HepG2 (cell line): ENCODE measurements around the gene DOHH. TPM values are rescaled to one million over a fixed set of nuclear protein-coding genes. Genes with fewer than 3 reads are reported as not detected.

Experiments
- ATAC-seq: fragments of 200-7000 bp; cut with Tn5 transposase; 3 replicates; pipeline ENCODE4 v1.9.1; 2020; ENCODE audit warnings: mild to moderate bottlenecking, moderate library complexity
- BruUV-seq: library from RNA; stranded (reverse); fragments of 400-500 nt; replicated peaks from 2 replicates; lab custom pipeline; 2021; lab: Mats Ljungman, UMichigan
- CTCF ChIA-PET: fragments of 300-600 bp; formaldehyde crosslinking; extraction: SDS; loops from one replicate; lab custom pipeline; 2021; ENCODE audit warnings: low total read pairs, inconsistent platforms, low intra/inter-chr PET ratio; lab: Yijun Ruan, JAX
- POLR2A ChIA-PET: fragments of 350-600 bp; sonication (Branson Sonifier 250); formaldehyde crosslinking; loops from one replicate; lab custom pipeline; 2020; ENCODE audit warnings: antibody characterized with exemption, inconsistent platforms; lab: Yijun Ruan, JAX
- DNase-seq: peaks from one replicate; pipeline ENCODE4 v3.0.0-alpha.2; 2015; ENCODE audit warnings: low spot score
- FAIRE-seq: peaks from 3 replicates; lab custom pipeline; 2011; peaks lifted over from hg19 to GRCh38; lab: Jason Lieb, UNC
- H2AFZ ChIP-seq: one replicate; pipeline ENCODE4 v1.6.1; 2011; ENCODE audit warnings: low read length, inconsistent platforms
- H3K27ac ChIP-seq: fragments of 300-600 bp; 3 replicates; pipeline ENCODE4 v1.8.0; 2011; ENCODE audit warnings: mixed run types, mild to moderate bottlenecking, mixed read lengths, low read length, inconsistent platforms; ENCODE audit not compliant: insufficient read depth; ENCODE audit errors: extremely low read length
- H3K27me3 ChIP-seq, 2 experiments: fragments of 200-600 bp in 1 of 2; 2 replicates in 1 of 2; 3 replicates in 1 of 2; pipeline versions ENCODE4 v1.6.0 to v1.8.0; 2011; ENCODE audit warnings: low read length in 2 of 2, mild to moderate bottlenecking in 2 of 2, moderate library complexity in 2 of 2, inconsistent platforms in 1 of 2; ENCODE audit not compliant: insufficient read depth in 2 of 2, control insufficient read depth in 1 of 2
- H3K36me3 ChIP-seq, 2 experiments: fragments of 200-600 bp in 1 of 2; replicated peaks in 1 of 2; 2 replicates in 1 of 2; 3 replicates in 1 of 2; pipeline versions ENCODE4 v1.5.1 to v1.8.0; 2011; ENCODE audit warnings: low read length in 2 of 2, inconsistent platforms in 1 of 2; ENCODE audit not compliant: insufficient read depth in 2 of 2, control insufficient read depth in 1 of 2
- H3K4me1 ChIP-seq: 2 replicates; pipeline ENCODE4 v1.5.1; 2012; ENCODE audit warnings: low read length, inconsistent platforms; ENCODE audit not compliant: insufficient read depth
- H3K4me2 ChIP-seq: 2 replicates; pipeline ENCODE4 v1.6.0; 2011; ENCODE audit warnings: low read depth, low read length, inconsistent platforms
- H3K4me3 ChIP-seq, 3 experiments: fragments of 200-600 bp in 1 of 3; sonication (generic), shearing (Covaris generic) in 1 of 3; replicated peaks in 1 of 3; 2 replicates each; pipeline ENCODE4 v1.5.1; 2011 to 2016; ENCODE audit warnings: low read length in 3 of 3, inconsistent platforms in 2 of 3, low read depth in 2 of 3, mild to moderate bottlenecking in 2 of 3, control low read depth in 1 of 3, mixed read lengths in 1 of 3; ENCODE audit not compliant: insufficient read depth in 1 of 3
- H3K79me2 ChIP-seq: one replicate; pipeline ENCODE4 v1.6.1; 2011; ENCODE audit warnings: low read length, inconsistent platforms; ENCODE audit not compliant: insufficient read depth
- H3K9ac ChIP-seq: 2 replicates; pipeline ENCODE4 v1.6.0; 2011; ENCODE audit warnings: mild to moderate bottlenecking, low read depth, low read length, inconsistent platforms; ENCODE audit not compliant: insufficient read depth
- H3K9me3 ChIP-seq: 2 replicates; pipeline ENCODE4 v1.5.1; 2012; ENCODE audit warnings: mild to moderate bottlenecking, low read length
- H4K20me1 ChIP-seq: 2 replicates; pipeline ENCODE4 v1.6.0; 2011; ENCODE audit warnings: inconsistent platforms, mild to moderate bottlenecking, low read length, moderate library complexity; ENCODE audit not compliant: insufficient read depth
- ARHGAP35 ChIP-seq: sonication (generic); formaldehyde crosslinking; IDR thresholded peaks from 2 replicates; pipeline ENCODE4 v1.9.0; 2022; ENCODE audit warnings: mild to moderate bottlenecking, inconsistent platforms, moderate library complexity, missing genetic modification reagents, borderline replicate concordance
- BRCA1 ChIP-seq: sonication (generic); formaldehyde crosslinking; IDR thresholded peaks from 2 replicates; pipeline ENCODE4 v1.4.0; 2020; ENCODE audit warnings: missing genetic modification reagents
- EHMT2 ChIP-seq: fragments of 200-600 bp; sonication (generic); IDR thresholded peaks from 2 replicates; pipeline ENCODE4 v1.7.0; 2017; ENCODE audit warnings: antibody characterized with exemption, low read depth, low read length, borderline replicate concordance
- ELF3 ChIP-seq: IDR thresholded peaks from 2 replicates; pipeline ENCODE4 v1.6.1; 2016; ENCODE audit warnings: missing genetic modification reagents, missing compliant biosample characterization
- FOXK1 ChIP-seq: sonication (generic); formaldehyde crosslinking; IDR thresholded peaks from 2 replicates; pipeline ENCODE4 v1.4.0; 2020; ENCODE audit warnings: low read depth, missing genetic modification reagents, borderline replicate concordance
- JUND ChIP-seq: sonication (generic); formaldehyde crosslinking; IDR thresholded peaks from 2 replicates; pipeline ENCODE4 v1.8.0; 2022; ENCODE audit warnings: mild to moderate bottlenecking, missing genetic modification reagents
- KLF15 ChIP-seq: sonication (generic); formaldehyde crosslinking; IDR thresholded peaks from 2 replicates; pipeline ENCODE4 v1.8.1; 2023; ENCODE audit warnings: borderline replicate concordance, mild to moderate bottlenecking, inconsistent platforms, missing genetic modification reagents, mixed read lengths
- LRRFIP1 ChIP-seq: sonication (generic); formaldehyde crosslinking; conservative IDR thresholded peaks from 2 replicates; pipeline ENCODE4 v1.4.0; 2020; ENCODE audit warnings: missing genetic modification reagents
- PPARG ChIP-seq: conservative IDR thresholded peaks from 2 replicates; pipeline ENCODE4 v1.6.1; 2016; ENCODE audit warnings: missing biosample characterization, missing genetic modification reagents
- PRDM10 ChIP-seq: sonication (generic); formaldehyde crosslinking; IDR thresholded peaks from 2 replicates; pipeline ENCODE4 v1.4.0; 2020; ENCODE audit warnings: low read depth, missing genetic modification reagents
- RELA ChIP-seq: sonication (generic); formaldehyde crosslinking; IDR thresholded peaks from 2 replicates; pipeline ENCODE4 v1.4.0; 2020; ENCODE audit warnings: missing genetic modification reagents
- THAP8 ChIP-seq: sonication (generic); formaldehyde crosslinking; IDR thresholded peaks from 2 replicates; pipeline ENCODE4 v1.5.1; 2020; ENCODE audit warnings: missing genetic modification reagents, mild to moderate bottlenecking, borderline replicate concordance
- ZBTB20 ChIP-seq: sonication (generic); formaldehyde crosslinking; IDR thresholded peaks from 2 replicates; pipeline ENCODE4 v1.8.1; 2023; ENCODE audit warnings: missing genetic modification reagents, low read depth, mild to moderate bottlenecking, borderline replicate concordance
- ZNF782 ChIP-seq: sonication (generic); formaldehyde crosslinking; IDR thresholded peaks from 2 replicates; pipeline ENCODE4 v1.4.0; 2020; ENCODE audit warnings: missing genetic modification reagents, mild to moderate bottlenecking, borderline replicate concordance
- WGBS: methylation state at CpG from one replicate; pipeline ENCODE4 v1.1.6; 2017; ENCODE audit warnings: low lambda C conversion rate; 5-methylcytosine and 5-hydroxymethylcytosine counted together
- in situ Hi-C: cut with HindIII; loops from 2 replicates; pipeline ENCODE4 v1.10.0; 2017; ENCODE audit warnings: low pct_unique_long_range_greater_than_20kb; ENCODE audit not compliant: extremely low pct_ligation_motif_present
- intact Hi-C: fragments of 100-400 bp; cut with micrococcal nuclease; formaldehyde crosslinking; loops from one replicate; pipeline ENCODE4 v1.10.0; 2022; ENCODE audit not compliant: unreplicated experiment
- polyA plus RNA-seq, 8 experiments: library from polyadenylated mRNA; depleted of rRNA in 3 of 8; stranded (reverse) in 7 of 8; unstranded in 1 of 8; fragments of >200 nt; fragmentation: Illumina TruSeq in 4 of 8; extraction: Trizol in 4 of 8; gene quantifications; 2 replicates each; pipeline versions ENCODE4 v1.2.1 to v1.2.3, GENCODE V29; 2011 to 2016; ENCODE audit warnings: low read depth in 4 of 8, missing spikeins in 1 of 8, mixed read lengths in 1 of 8; ENCODE audit not compliant: insufficient read depth in 1 of 8
- total RNA-seq, 5 experiments: library from RNA; depleted of rRNA; stranded (reverse); fragments of >200 nt; fragmentation: Illumina TruSeq; extraction: Trizol; gene quantifications; 2 replicates each; pipeline ENCODE4 v1.2.3, GENCODE V29; 2016; ENCODE audit warnings: low read depth in 1 of 5
- TF ChIP-seq, protein P1 (sequence below): sonication (generic); formaldehyde crosslinking; IDR thresholded peaks from 2 replicates; pipeline ENCODE4 v1.5.0; 2020; ENCODE audit warnings: missing genetic modification reagents

DOHH gene
- total and polyA plus RNA-seq, 2 of the 13 experiments (the other 11 are each of a cell fraction or from before 2014, with no cell fraction given): 3.5 to 13.7 TPM

GRCh38 chr19:3474614-3475013 is 25.9 kb downstream of the DOHH start (continued):
- TF ChIP-seq PRDM10: no peak
- no peak for TF ChIP-seq PPARG
- TF ChIP-seq ZNF782: no peak
- TF ChIP-seq FOXK1 (CRISPR knock-in tag): no peak
- TF ChIP-seq KLF15: no peak

DNA sequence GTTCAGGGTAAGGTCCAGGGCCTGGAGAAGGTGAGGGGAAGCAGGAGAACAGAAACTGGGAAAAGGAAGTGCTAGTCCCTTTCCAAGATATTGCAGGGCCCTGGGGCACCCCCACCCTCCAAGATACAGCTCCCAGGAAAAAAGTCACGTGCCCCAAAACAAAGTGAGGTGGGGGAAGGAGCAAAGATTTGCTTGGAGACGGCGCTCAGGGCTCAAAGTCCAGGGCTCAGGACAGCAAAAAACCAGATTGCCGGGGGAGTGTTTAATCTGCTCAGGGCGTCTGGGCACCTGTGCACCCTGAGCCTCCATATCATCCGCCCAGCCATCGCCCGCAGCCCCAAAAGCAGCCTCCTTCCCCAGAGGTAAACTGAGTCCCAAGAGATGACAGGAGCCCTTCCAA is 26.5 kb downstream of the DOHH start:
- no TSS peak for BruUV-seq
- Histone ChIP-seq H3K4me1 (peaks cover 12% of the 10 kb centered on the region), H3K27me3 (peaks cover 0 to 1% of the 10 kb centered on the region in 2 experiments; a peak in 1 of 5 replicates), H3K9me3 (no peaks in the 10 kb centered on the region), H3K9ac (no peak overlapping the region), H3K4me3 (no peak overlapping the region), H3K4me2 (peak overlapping the region; percentile 16; the same call in 1 of the 2 replicates), H3K27ac (no peak overlapping the region), H3K36me3 (no peaks in the 10 kb centered on the region), H3K79me2 (no peaks in the 10 kb centered on the region), H2AFZ (no peak overlapping the region), H4K20me1 (no peaks in the 10 kb centered on the region)
- POLR2A ChIA-PET: no interaction called here
- intact Hi-C loops (loop anchor here (5.0 kb wide), 1 partner anchor 147 kb away; no protein-coding TSS in a partner anchor), in situ Hi-C loops (loop anchor here (5.0 kb wide), 1 partner anchor 152 kb away; no protein-coding TSS in a partner anchor)
- ATAC-seq: no peak
- 26% methylated on average over 5 of the region's 8 CpGs for WGBS
- DNase-seq: no peak
- CTCF ChIA-PET: interaction anchor here (6.0 kb wide), 1 partner anchor 148 kb away, joined by 48 read pairs; no protein-coding TSS in a partner anchor
- FAIRE-seq: no peak
- TF ChIP-seq ZBTB20 (CRISPR knock-in tag) (no peak), JUND (no peak), EHMT2 (no peak), BRCA1 (no peak), THAP8 (no peak), LRRFIP1 (CRISPR knock-in tag) (no peak), RELA (CRISPR knock-in tag) (no peak), ELF3 (CRISPR knock-in tag) (no peak), ARHGAP35 (CRISPR knock-in tag) (no peak)
- TF ChIP-seq, protein P1, sequence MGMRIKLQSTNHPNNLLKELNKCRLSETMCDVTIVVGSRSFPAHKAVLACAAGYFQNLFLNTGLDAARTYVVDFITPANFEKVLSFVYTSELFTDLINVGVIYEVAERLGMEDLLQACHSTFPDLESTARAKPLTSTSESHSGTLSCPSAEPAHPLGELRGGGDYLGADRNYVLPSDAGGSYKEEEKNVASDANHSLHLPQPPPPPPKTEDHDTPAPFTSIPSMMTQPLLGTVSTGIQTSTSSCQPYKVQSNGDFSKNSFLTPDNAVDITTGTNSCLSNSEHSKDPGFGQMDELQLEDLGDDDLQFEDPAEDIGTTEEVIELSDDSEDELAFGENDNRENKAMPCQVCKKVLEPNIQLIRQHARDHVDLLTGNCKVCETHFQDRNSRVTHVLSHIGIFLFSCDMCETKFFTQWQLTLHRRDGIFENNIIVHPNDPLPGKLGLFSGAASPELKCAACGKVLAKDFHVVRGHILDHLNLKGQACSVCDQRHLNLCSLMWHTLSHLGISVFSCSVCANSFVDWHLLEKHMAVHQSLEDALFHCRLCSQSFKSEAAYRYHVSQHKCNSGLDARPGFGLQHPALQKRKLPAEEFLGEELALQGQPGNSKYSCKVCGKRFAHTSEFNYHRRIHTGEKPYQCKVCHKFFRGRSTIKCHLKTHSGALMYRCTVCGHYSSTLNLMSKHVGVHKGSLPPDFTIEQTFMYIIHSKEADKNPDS (CRISPR knock-in tag): no peak
